Endothelial cell of umbilical vein (primary cell): ENCODE measurements around the gene PRKAR2B. TPM values are rescaled to one million over a fixed set of nuclear protein-coding genes. Genes with fewer than 3 reads are reported as not detected.

Experiments used
- BruUV-seq: library from RNA; stranded (reverse); fragments of 400-500 nt; replicated peaks from 2 replicates; lab custom pipeline; 2021; lab: Mats Ljungman, UMichigan
- CTCF ChIA-PET: fragments of 300-600, 350-600 bp; sonication (Branson Sonifier 250); formaldehyde crosslinking; loops from one replicate; lab custom pipeline; 2021; ENCODE audit warnings: antibody characterized with exemption, inconsistent platforms; lab: Charles Lee
- POLR2A ChIA-PET: fragments of 300-600, 350-600 bp; sonication (Branson Sonifier 250); formaldehyde crosslinking; loops from one replicate; lab custom pipeline; 2021; ENCODE audit warnings: antibody characterized with exemption, inconsistent platforms; lab: Charles Lee
- DNase-seq: peaks from one replicate; pipeline ENCODE4 v3.0.0-alpha.2; 2011; ENCODE audit warnings: low read depth, low spot score
- FAIRE-seq: peaks from 2 replicates; lab custom pipeline; 2011; peaks lifted over from hg19 to GRCh38; lab: Jason Lieb, UNC
- H2AFZ ChIP-seq: 2 replicates; pipeline ENCODE4 v1.6.0; 2012; ENCODE audit warnings: low read depth, low read length, control low read depth, inconsistent platforms
- H3K27ac ChIP-seq: 2 replicates; pipeline ENCODE4 v1.5.1; 2011; ENCODE audit warnings: low read depth, mild to moderate bottlenecking, control low read depth, low read length, moderate library complexity; ENCODE audit not compliant: insufficient read depth
- H3K27me3 ChIP-seq, 2 experiments: 2 replicates each; pipeline versions ENCODE4 v1.6.0 to v1.6.1; 2011; ENCODE audit warnings: low read length in 2 of 2, mixed read lengths in 1 of 2; ENCODE audit not compliant: control insufficient read depth in 2 of 2, insufficient read depth in 2 of 2
- H3K36me3 ChIP-seq, 2 experiments: 2 replicates in 1 of 2; 3 replicates in 1 of 2; pipeline ENCODE4 v1.5.1; 2011; ENCODE audit warnings: low read length in 2 of 2, mild to moderate bottlenecking in 1 of 2, moderate library complexity in 1 of 2; ENCODE audit not compliant: control insufficient read depth in 2 of 2, insufficient read depth in 2 of 2; ENCODE audit errors: extremely low read depth in 1 of 2
- H3K4me1 ChIP-seq: 3 replicates; pipeline ENCODE4 v1.5.1; 2011; ENCODE audit warnings: mild to moderate bottlenecking, low read length; ENCODE audit not compliant: control insufficient read depth, insufficient read depth; ENCODE audit errors: extremely low read depth
- H3K4me2 ChIP-seq: 2 replicates; pipeline ENCODE4 v1.6.1; 2011; ENCODE audit warnings: low read length, control low read depth, mixed read lengths; ENCODE audit not compliant: insufficient read depth
- H3K4me3 ChIP-seq, 3 experiments: fragments of 200-600 bp in 1 of 3; sonication (generic), shearing (Covaris generic) in 1 of 3; replicated peaks in 1 of 3; 2 replicates each; pipeline ENCODE4 v1.5.1; 2011 to 2016; ENCODE audit warnings: control low read depth in 3 of 3, low read length in 3 of 3, mild to moderate bottlenecking in 2 of 3, inconsistent platforms in 1 of 3, low read depth in 1 of 3, moderate library complexity in 1 of 3; ENCODE audit not compliant: insufficient read depth in 1 of 3
- H3K79me2 ChIP-seq: 2 replicates; pipeline ENCODE4 v1.6.0; 2012; ENCODE audit warnings: low read length, inconsistent platforms; ENCODE audit not compliant: control insufficient read depth, insufficient read depth
- H3K9ac ChIP-seq: replicated peaks from 2 replicates; pipeline ENCODE3; 2011; ENCODE audit warnings: low read length, control low read depth; ENCODE audit not compliant: insufficient read depth; ENCODE audit errors: extremely low read depth
- H3K9me1 ChIP-seq: replicated peaks from 3 replicates; pipeline ENCODE4 v1.6.0; 2011; ENCODE audit warnings: mild to moderate bottlenecking, low read length; ENCODE audit not compliant: control insufficient read depth, insufficient read depth; ENCODE audit errors: extremely low read depth
- H3K9me3 ChIP-seq: replicated peaks from 2 replicates; pipeline ENCODE4 v1.5.1; 2012; ENCODE audit warnings: low read length, inconsistent platforms; ENCODE audit not compliant: control insufficient read depth, insufficient read depth
- H4K20me1 ChIP-seq: replicated peaks from 2 replicates; pipeline ENCODE3; 2011; ENCODE audit warnings: mild to moderate bottlenecking, low read length; ENCODE audit not compliant: control insufficient read depth, insufficient read depth; ENCODE audit errors: extremely low read depth
- CTCF ChIP-seq, 2 donors: IDR thresholded peaks; 1 replicate in 1 of 2; 2 replicates in 1 of 2; pipeline ENCODE4 v1.5.1; 2011; ENCODE audit warnings: low read length in 2 of 2, mild to moderate bottlenecking in 2 of 2, moderate library complexity in 2 of 2, control low read depth in 1 of 2, inconsistent platforms in 1 of 2, low read depth in 1 of 2; ENCODE audit not compliant: insufficient read depth in 1 of 2; ENCODE audit errors: extremely low read depth in 1 of 2
- EZH2 ChIP-seq: IDR thresholded peaks from 2 replicates; pipeline ENCODE4 v1.6.1; 2012; ENCODE audit warnings: borderline replicate concordance, low read depth, mild to moderate bottlenecking, moderate library complexity, low read length, inconsistent platforms; ENCODE audit not compliant: severe bottlenecking
- FOS ChIP-seq: IDR thresholded peaks from 2 replicates; pipeline ENCODE4 v1.6.1; 2011; ENCODE audit warnings: mild to moderate bottlenecking, low read length, moderate library complexity, borderline replicate concordance; ENCODE audit not compliant: insufficient read depth
- GATA2 ChIP-seq: IDR thresholded peaks from 2 replicates; pipeline ENCODE4 v1.7.0; 2011; ENCODE audit warnings: low read depth, mild to moderate bottlenecking, moderate library complexity, mixed read lengths, low read length; ENCODE audit not compliant: insufficient read length, insufficient read depth
- JUN ChIP-seq: IDR thresholded peaks from 2 replicates; pipeline ENCODE4 v1.6.1; 2011; ENCODE audit warnings: borderline replicate concordance, low read depth; ENCODE audit not compliant: insufficient read length, insufficient read depth
- MAX ChIP-seq: IDR thresholded peaks from 2 replicates; pipeline ENCODE4 v1.6.1; 2011; ENCODE audit not compliant: insufficient read depth, insufficient read length
- MYC ChIP-seq: IDR thresholded peaks from one replicate; pipeline ENCODE4 v1.6.1; 2011; ENCODE audit warnings: mild to moderate bottlenecking, low read depth, low read length
- POLR2A ChIP-seq: IDR thresholded peaks from 2 replicates; pipeline ENCODE4 v1.6.1; 2012; ENCODE audit warnings: low read depth, mild to moderate bottlenecking, control low read depth, low read length
- POLR2AphosphoS5 ChIP-seq: IDR thresholded peaks from 2 replicates; pipeline ENCODE4 v1.6.1; 2012; ENCODE audit warnings: low read depth, mild to moderate bottlenecking, control low read depth, low read length, moderate library complexity; ENCODE audit not compliant: insufficient read depth
- dilution Hi-C: fragments of 300-500 bp; cut with MboI; formaldehyde crosslinking; loops from one replicate; pipeline ENCODE4 v1.15.0; 2019; ENCODE audit warnings: low sequenced_read_pairs; ENCODE audit not compliant: extremely low pct_ligation_motif_present
- intact Hi-C: fragments of 100-400 bp; cut with micrococcal nuclease; formaldehyde crosslinking; loops from one replicate; pipeline ENCODE4 v1.10.0; 2022
- polyA plus RNA-seq, 4 experiments: library from polyadenylated mRNA; depleted of rRNA in 3 of 4; stranded (reverse) in 3 of 4; unstranded in 1 of 4; fragments of >200 nt; gene quantifications; 2 replicates each; pipeline versions ENCODE4 v1.2.1 to v1.2.3, GENCODE V29; 2011 to 2012; ENCODE audit warnings: missing spikeins in 1 of 4
- total RNA-seq: library from RNA; stranded (reverse); gene quantifications from 2 replicates; pipeline ENCODE4 v1.2.3, GENCODE V29; 2021

PRKAR2B gene
- total and polyA plus RNA-seq, 2 donors (not counting 3 experiments of a cell fraction or from before 2014, with no cell fraction given): 10.7 to 39.8 TPM

- no peaks in the 10 kb centered on the region for H3K9me3 ChIP-seq
- ChIA-PET POLR2A (no interaction called here), CTCF (interaction anchor here (0.9 kb wide), 1 partner anchor 11 kb away, joined by 3 read pairs; no protein-coding TSS in a partner anchor)
- no peak overlapping the region for H3K9ac ChIP-seq
- dilution Hi-C loops: no loop called here
- DNase-seq: no peak
- no peak for TF ChIP-seq CTCF (IDR thresholded peaks at IDR 0.05; ENCODE audit: extremely low read depth in 1 of 2, insufficient read depth in 1 of 2, low read depth in 1 of 2, low read length in 2 of 2)
- no peak for TF ChIP-seq MYC
- no peak for TF ChIP-seq POLR2A
- TF ChIP-seq FOS: no peak
- TF ChIP-seq JUN: no peak
- no peak for TF ChIP-seq EZH2
- TF ChIP-seq POLR2AphosphoS5: no peak
- TF ChIP-seq MAX: no peak
- no peak for TF ChIP-seq GATA2
- no peak for FAIRE-seq
- no peaks in the 10 kb centered on the region for H3K36me3 ChIP-seq
- H3K4me1 ChIP-seq: no peaks in the 10 kb centered on the region
- no peak overlapping the region for H3K4me2 ChIP-seq
- no peaks in the 10 kb centered on the region for H3K9me1 ChIP-seq
- H3K4me3 ChIP-seq: no peak overlapping the region
- intact Hi-C loops: no loop called here
- H2AFZ ChIP-seq: no peak overlapping the region
- H3K27ac ChIP-seq: no peak overlapping the region
- no peaks in the 10 kb centered on the region for H3K27me3 ChIP-seq
- BruUV-seq: no TSS peak
- H4K20me1 ChIP-seq: no peaks in the 10 kb centered on the region
- peaks cover 59% of the 10 kb centered on the region for H3K79me2 ChIP-seq
Measured at GRCh38 chr7:107065929-107066247, 21.4 kb downstream of the PRKAR2B start.
